ENCODE measurements around the gene ELOF1. TPM values are rescaled to one million over a fixed set of nuclear protein-coding genes. Genes with fewer than 3 reads are reported as not detected.

The ELOF1 gene
- total RNA-seq, 1 experiment from 2014 or later: 52.5 TPM

DNA sequence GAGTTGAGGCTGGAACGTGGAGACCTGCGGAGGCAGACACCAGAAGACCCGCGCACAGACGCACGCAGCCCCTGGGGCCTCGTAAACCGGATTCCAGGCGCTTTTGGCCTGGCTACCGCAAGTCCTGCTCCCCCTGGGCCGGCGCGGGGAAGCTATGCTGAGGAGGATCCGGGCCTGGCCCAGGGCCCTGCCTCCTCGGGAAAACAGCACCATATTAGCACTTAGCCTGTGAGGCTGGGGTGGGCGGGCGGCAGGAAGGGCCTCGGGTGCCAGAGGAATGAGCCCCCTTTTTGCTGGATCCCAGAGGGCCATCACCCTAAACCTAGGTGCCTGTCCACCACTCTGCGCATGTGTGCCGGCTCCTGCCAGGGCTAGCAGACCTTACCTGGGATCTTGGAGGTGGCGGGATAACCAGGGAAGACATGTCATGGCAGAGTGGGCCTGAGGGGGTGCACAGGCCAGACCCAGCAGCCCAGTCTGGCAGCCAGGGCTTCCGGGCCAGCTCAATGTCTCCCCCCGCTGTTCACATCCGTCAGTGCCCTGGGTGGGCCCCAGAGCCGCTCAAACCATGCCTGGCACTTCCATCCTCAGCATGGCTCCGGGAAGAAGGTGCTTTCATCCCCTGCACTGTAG is 7.3 kb downstream of the ELOF1 start:
- Histone ChIP-seq H3K9me3 (ENCODE audit: low read length) (no peaks in the 10 kb centered on the region), H3K9ac (ENCODE audit: low read length) (no peak overlapping the region), H2AFZ (ENCODE audit: low read length) (no peak overlapping the region), H3K4me3 (ENCODE audit: low read length) (no peak overlapping the region), H3K4me1 (ENCODE audit: low read length) (peaks cover under 1% of the 10 kb centered on the region), H3K79me2 (ENCODE audit: low read length) (peaks cover 16% of the 10 kb centered on the region), H4K20me1 (ENCODE audit: insufficient read depth, low read depth, low read length) (peaks cover 14% of the 10 kb centered on the region; the same call in 1 of the 2 replicates), H3K4me2 (ENCODE audit: low read depth, low read length, poor library complexity, severe bottlenecking) (no peak overlapping the region), H3K27ac (ENCODE audit: low read length) (no peak overlapping the region), H3K9me2 (replicated peaks; ENCODE audit: insufficient read depth, low read length) (no peaks in the 10 kb centered on the region), H3K36me3 (ENCODE audit: insufficient read depth, low read length) (peaks cover 7% of the 10 kb centered on the region; the same call in 1 of the 2 replicates), H3K27me3 (ENCODE audit: low read length) (no peaks in the 10 kb centered on the region)
- DNase-seq: peak; percentile 63

- H3K79me2 ChIP-seq (ENCODE audit: low read length): peaks cover 2% of the 10 kb centered on the region
- no peak for DNase-seq
- H3K27ac ChIP-seq (ENCODE audit: low read length): no peak overlapping the region
- H3K4me3 ChIP-seq (ENCODE audit: low read length): no peak overlapping the region
- no peak overlapping the region for H3K9ac ChIP-seq (ENCODE audit: low read length)
- no peak overlapping the region for H3K4me2 ChIP-seq (ENCODE audit: low read depth, low read length, poor library complexity, severe bottlenecking)
- H3K36me3 ChIP-seq (ENCODE audit: insufficient read depth, low read length): peaks cover 3% of the 10 kb centered on the region; the same call in 1 of the 2 replicates
- 0 out of 2 replicates have a peak, but pooled peaks cover 6% of the 10 kb centered on the region for H4K20me1 ChIP-seq (ENCODE audit: insufficient read depth, low read depth, low read length)
- no peak overlapping the region for H2AFZ ChIP-seq (ENCODE audit: low read length)
- no peaks in the 10 kb centered on the region for H3K9me2 ChIP-seq (replicated peaks; ENCODE audit: insufficient read depth, low read length)
- H3K9me3 ChIP-seq (ENCODE audit: low read length): no peaks in the 10 kb centered on the region
- no peaks in the 10 kb centered on the region for H3K27me3 ChIP-seq (ENCODE audit: low read length)
- H3K4me1 ChIP-seq (ENCODE audit: low read length): no peaks in the 10 kb centered on the region
Measured at GRCh38 chr19:11550265-11550664, 8.8 kb downstream of the ELOF1 start.

DNA sequence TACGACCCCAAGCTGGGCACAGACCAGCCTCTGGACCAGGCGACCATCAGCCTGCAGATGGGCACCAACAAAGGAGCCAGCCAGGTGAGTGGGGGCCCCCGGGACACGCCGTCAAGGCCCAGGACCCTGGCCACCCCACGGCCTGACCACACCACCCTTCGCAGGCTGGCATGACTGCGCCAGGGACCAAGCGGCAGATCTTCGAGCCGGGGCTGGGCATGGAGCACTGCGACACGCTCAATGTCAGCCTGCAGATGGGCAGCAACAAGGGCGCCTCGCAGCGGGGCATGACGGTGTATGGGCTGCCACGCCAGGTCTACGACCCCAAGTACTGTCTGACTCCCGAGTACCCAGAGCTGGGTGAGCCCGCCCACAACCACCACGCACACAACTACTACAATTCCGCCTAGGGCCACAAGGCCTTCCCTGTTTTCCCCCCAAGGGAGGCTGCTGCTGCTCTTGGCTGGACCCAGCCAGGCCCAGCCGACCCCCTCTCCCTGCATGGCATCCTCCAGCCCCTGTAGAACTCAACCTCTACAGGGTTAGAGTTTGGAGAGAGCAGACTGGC is 9.6 kb downstream of the ELOF1 start:
- H3K4me2 ChIP-seq (ENCODE audit: low read depth, low read length, poor library complexity, severe bottlenecking): no peak overlapping the region
- no peak overlapping the region for H3K9ac ChIP-seq (ENCODE audit: low read length)
- 0 out of 2 replicates have a peak, but pooled peaks cover 3% of the 10 kb centered on the region for H3K36me3 ChIP-seq (ENCODE audit: insufficient read depth, low read length)
- H3K27me3 ChIP-seq (ENCODE audit: low read length): no peaks in the 10 kb centered on the region
- no peaks in the 10 kb centered on the region for H3K9me2 ChIP-seq (replicated peaks; ENCODE audit: insufficient read depth, low read length)
- H3K9me3 ChIP-seq (ENCODE audit: low read length): no peaks in the 10 kb centered on the region
- H3K4me1 ChIP-seq (ENCODE audit: low read length): no peaks in the 10 kb centered on the region
- 0 out of 2 replicates have a peak, but pooled peaks cover 6% of the 10 kb centered on the region for H4K20me1 ChIP-seq (ENCODE audit: insufficient read depth, low read depth, low read length)
- no peak overlapping the region for H3K27ac ChIP-seq (ENCODE audit: low read length)
- H3K79me2 ChIP-seq (ENCODE audit: low read length): no peaks in the 10 kb centered on the region
- H2AFZ ChIP-seq (ENCODE audit: low read length): no peak overlapping the region
- DNase-seq: no peak
- H3K4me3 ChIP-seq (ENCODE audit: low read length): no peak overlapping the region

- Histone ChIP-seq H3K36me3 (ENCODE audit: insufficient read depth, low read length) (no peaks in the 10 kb centered on the region), H3K27ac (ENCODE audit: low read length) (no peak overlapping the region), H3K9ac (ENCODE audit: low read length) (no peak overlapping the region), H3K27me3 (ENCODE audit: low read length) (no peaks in the 10 kb centered on the region), H3K79me2 (ENCODE audit: low read length) (no peaks in the 10 kb centered on the region), H3K4me2 (ENCODE audit: low read depth, low read length, poor library complexity, severe bottlenecking) (no peak overlapping the region), H2AFZ (ENCODE audit: low read length) (no peak overlapping the region), H3K4me3 (ENCODE audit: low read length) (no peak overlapping the region), H3K4me1 (ENCODE audit: low read length) (no peaks in the 10 kb centered on the region), H4K20me1 (ENCODE audit: insufficient read depth, low read depth, low read length) (no peaks in the 10 kb centered on the region), H3K9me3 (ENCODE audit: low read length) (no peaks in the 10 kb centered on the region), H3K9me2 (replicated peaks; ENCODE audit: insufficient read depth, low read length) (no peaks in the 10 kb centered on the region)
- no peak for DNase-seq
Measured at GRCh38 chr19:11547929-11548700, 10.9 kb downstream of the ELOF1 start.

DNA sequence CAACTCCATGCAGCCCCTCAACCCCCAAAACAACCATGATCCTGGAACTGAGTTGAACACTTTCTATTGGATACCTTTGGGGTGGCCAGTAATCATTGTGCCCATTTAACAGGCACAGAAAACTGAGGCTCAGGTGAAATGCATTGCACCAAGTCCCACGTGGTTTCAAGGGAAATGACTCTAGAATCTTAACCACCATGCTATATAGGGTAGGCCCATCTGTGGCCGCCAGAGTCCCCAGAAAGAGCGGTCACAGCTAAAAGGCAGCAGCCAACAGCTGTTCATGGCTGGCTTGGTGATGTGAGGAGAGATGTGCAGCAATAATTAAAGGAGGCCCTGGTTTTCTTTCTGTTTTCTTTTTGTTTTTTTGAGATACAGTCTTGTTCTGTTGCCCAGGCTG is 17.8 kb downstream of the ELOF1 start:
- no peak overlapping the region for H3K27ac ChIP-seq (ENCODE audit: low read length)
- H3K9me3 ChIP-seq (ENCODE audit: low read length): no peaks in the 10 kb centered on the region
- H3K27me3 ChIP-seq (ENCODE audit: low read length): no peaks in the 10 kb centered on the region
- DNase-seq: no peak
- H4K20me1 ChIP-seq (ENCODE audit: insufficient read depth, low read depth, low read length): no peaks in the 10 kb centered on the region
- H3K4me1 ChIP-seq (ENCODE audit: low read length): no peaks in the 10 kb centered on the region
- H3K36me3 ChIP-seq (ENCODE audit: insufficient read depth, low read length): no peaks in the 10 kb centered on the region
- H2AFZ ChIP-seq (ENCODE audit: low read length): no peak overlapping the region
- H3K4me3 ChIP-seq (ENCODE audit: low read length): no peak overlapping the region
- no peak overlapping the region for H3K9ac ChIP-seq (ENCODE audit: low read length)
- H3K4me2 ChIP-seq (ENCODE audit: low read depth, low read length, poor library complexity, severe bottlenecking): no peak overlapping the region
- no peaks in the 10 kb centered on the region for H3K79me2 ChIP-seq (ENCODE audit: low read length)
- H3K9me2 ChIP-seq (replicated peaks; ENCODE audit: insufficient read depth, low read length): no peaks in the 10 kb centered on the region

DNA sequence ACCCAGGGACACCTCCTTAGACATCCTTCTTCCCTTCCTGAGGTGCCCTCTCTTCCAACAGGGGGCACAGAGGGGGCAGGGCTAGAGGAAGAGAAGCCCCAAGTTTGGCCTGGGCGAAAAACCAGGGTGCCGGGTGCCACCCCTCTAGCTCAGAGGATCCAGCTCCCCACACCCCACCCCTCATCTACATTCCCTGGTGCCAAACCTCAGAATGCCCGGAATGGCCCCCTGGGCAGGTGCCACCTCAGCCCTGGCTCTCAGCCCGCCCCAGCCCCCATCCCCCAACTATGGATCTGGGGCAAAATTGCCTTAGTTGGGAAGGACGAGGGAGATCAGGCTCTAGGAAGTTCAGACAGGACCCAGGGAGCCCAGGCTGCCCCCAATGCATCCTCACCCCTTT is 18.4 kb downstream of the ELOF1 start:
- Histone ChIP-seq H3K4me2 (ENCODE audit: low read depth, low read length, poor library complexity, severe bottlenecking) (no peak overlapping the region), H3K79me2 (ENCODE audit: low read length) (no peaks in the 10 kb centered on the region), H3K27ac (ENCODE audit: low read length) (no peak overlapping the region), H3K9me2 (replicated peaks; ENCODE audit: insufficient read depth, low read length) (no peaks in the 10 kb centered on the region), H2AFZ (ENCODE audit: low read length) (no peak overlapping the region), H3K9me3 (ENCODE audit: low read length) (no peaks in the 10 kb centered on the region), H3K9ac (ENCODE audit: low read length) (no peak overlapping the region), H3K27me3 (ENCODE audit: low read length) (no peaks in the 10 kb centered on the region), H3K4me1 (ENCODE audit: low read length) (peaks cover 3% of the 10 kb centered on the region), H3K4me3 (ENCODE audit: low read length) (no peak overlapping the region), H4K20me1 (ENCODE audit: insufficient read depth, low read depth, low read length) (no peaks in the 10 kb centered on the region), H3K36me3 (ENCODE audit: insufficient read depth, low read length) (no peaks in the 10 kb centered on the region)
- DNase-seq: no peak

DNA sequence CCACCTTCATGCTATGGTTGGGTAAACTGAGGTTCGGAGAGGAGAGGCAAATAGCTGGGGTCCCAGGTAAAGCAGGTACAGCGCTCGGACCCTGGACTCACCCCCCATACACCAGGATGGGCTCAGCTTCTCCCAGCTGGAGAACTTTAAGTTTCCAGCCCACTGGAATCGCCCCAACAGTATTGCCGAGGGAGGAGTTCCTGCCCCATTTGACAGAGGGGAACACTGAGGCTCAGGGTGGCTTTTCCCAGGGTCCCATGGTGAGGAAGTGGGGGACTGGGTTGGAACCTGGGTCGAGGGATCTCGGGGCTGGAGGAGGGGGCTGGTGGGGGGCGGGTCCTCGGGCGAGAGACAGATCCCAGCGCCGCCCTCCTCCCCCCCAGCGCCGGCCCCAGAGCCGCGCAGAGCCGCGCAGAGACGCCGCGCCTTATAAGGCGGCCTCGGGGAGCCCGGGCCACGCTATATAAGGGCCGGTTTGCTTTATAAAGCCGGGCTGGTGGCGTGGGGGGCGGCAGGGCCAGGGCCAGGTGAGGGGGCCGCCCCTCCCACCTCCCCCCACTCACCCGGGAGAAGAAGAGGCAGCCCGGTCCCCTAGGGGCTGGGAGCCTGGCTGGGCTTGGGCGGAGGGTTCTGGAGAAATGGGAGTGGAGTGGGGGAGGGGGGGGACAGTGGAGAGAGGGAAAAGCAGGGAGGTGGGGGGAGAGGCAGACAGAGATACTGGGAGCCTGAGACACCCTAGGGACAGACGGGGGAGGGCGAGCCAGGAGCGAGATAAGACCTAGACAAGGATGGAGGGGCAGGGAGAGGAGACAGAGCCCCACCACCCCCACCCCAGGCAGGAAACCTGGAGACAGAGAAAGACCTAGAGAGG is 19.3 kb downstream of the ELOF1 start:
- Histone ChIP-seq H3K27ac (ENCODE audit: low read length) (no peak overlapping the region), H3K9me2 (replicated peaks; ENCODE audit: insufficient read depth, low read length) (no peaks in the 10 kb centered on the region), H3K9ac (ENCODE audit: low read length) (no peak overlapping the region), H3K9me3 (ENCODE audit: low read length) (no peaks in the 10 kb centered on the region), H4K20me1 (ENCODE audit: insufficient read depth, low read depth, low read length) (no peaks in the 10 kb centered on the region), H3K4me2 (ENCODE audit: low read depth, low read length, poor library complexity, severe bottlenecking) (no peak overlapping the region), H3K4me3 (ENCODE audit: low read length) (no peak overlapping the region), H3K4me1 (ENCODE audit: low read length) (peaks cover 12% of the 10 kb centered on the region), H3K27me3 (ENCODE audit: low read length) (no peaks in the 10 kb centered on the region), H3K36me3 (ENCODE audit: insufficient read depth, low read length) (no peaks in the 10 kb centered on the region), H2AFZ (ENCODE audit: low read length) (no peak overlapping the region), H3K79me2 (ENCODE audit: low read length) (no peaks in the 10 kb centered on the region)
- no peak for DNase-seq
